ENCODE measurements around the gene LTBP1. TPM values are rescaled to one million over a fixed set of nuclear protein-coding genes. Genes with fewer than 3 reads are reported as not detected.

LTBP1 gene
- total RNA-seq (2021) = 10.3 and 10.4 TPM in 2 replicates
- Bru-seq, nascent RNA = percentile 44 among the genes with signal in this experiment
- BruChase-seq, experiment 1, labeled RNA remaining after a 2-hour chase = percentile 42 among the genes with signal in this experiment
- BruChase-seq, experiment 2, labeled RNA remaining after a 6-hour chase = percentile 37 among the genes with signal in this experiment
- long read RNA-seq, partial matches to known transcripts = 4 of 8 reads
- long read RNA-seq, other reads (novel, unspliced or antisense) = 4 of 8 reads

DNA sequence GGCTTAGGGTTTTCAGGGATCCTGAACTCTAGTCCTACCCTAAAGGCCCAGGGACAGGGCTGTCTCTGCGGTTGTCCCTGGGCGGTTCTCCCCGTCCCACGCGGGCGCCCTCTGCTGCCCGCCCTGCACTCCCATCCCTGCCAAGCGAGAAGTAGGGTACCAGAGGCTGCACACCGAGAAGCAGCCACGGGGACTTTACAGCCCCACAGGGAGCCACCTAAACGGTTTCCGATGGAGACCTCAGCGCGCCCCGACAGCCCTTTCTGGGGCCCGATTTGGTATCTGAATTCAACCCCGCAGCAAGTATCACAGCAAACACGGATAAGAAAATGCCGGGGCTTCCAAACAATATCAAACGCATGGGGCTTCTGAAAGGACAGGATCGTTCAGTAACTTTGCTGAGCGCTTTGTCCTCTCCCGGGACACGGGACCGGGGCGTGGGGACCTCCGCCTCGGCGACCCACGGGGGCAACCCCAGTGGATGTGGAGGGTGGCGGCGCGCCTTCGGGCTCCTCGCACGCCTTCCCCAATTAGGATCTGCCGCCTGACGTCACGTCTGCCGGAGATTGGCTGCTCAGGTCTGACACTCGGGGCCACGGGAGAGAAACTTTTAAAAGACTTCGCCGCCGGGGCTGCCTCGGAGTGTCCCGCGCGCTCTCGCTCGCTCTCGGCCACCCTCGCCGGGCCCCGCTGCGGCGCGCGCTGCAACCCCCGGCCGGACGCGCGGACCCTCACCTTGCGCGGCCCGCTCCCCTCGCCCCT is at the start of gene LTBP1:
Gene LTBP1, plus strand, starts transcription at position 640 of the 762 bp plus-strand sequence. CDS start 372 bp downstream, outside the sequence.
- Histone ChIP-seq H2AFZ (peak within 1 kb of the TSS; percentile 96), H3K4me1 (replicated peaks; ENCODE audit: insufficient read depth) (peaks cover 10% of the 10 kb centered on the region), H3K27me3 (ENCODE audit: insufficient read depth, low read depth) (no peaks in the 10 kb centered on the region), H3K4me3 (peak within 1 kb of the TSS; percentile 77), H3K36me3 (ENCODE audit: low read depth) (no peaks in the 10 kb centered on the region), H4K20me1 (ENCODE audit: insufficient read depth) (no peaks in the 10 kb centered on the region), H3F3A (ENCODE audit: insufficient read depth, low read depth) (no peaks in the 10 kb centered on the region), H3K9me3 (ENCODE audit: insufficient read depth, low read depth) (no peaks in the 10 kb centered on the region), H3K4me2 (peak within 1 kb of the TSS; percentile 95), H3K79me2 (ENCODE audit: low read depth) (no peaks in the 10 kb centered on the region), H3K9me2 (ENCODE audit: insufficient read depth) (no peaks in the 10 kb centered on the region), H3K27ac (no peak within 1 kb of the TSS)
- intact Hi-C loops (cut with micrococcal nuclease; ENCODE audit: unreplicated experiment) = loop anchor here (1.0 to 10.0 kb wide), 7 partner anchors 30 to 638 kb away; no protein-coding TSS in a partner anchor
- DNase-seq = peak; percentile 62 to 68
- POLR2A ChIA-PET (ENCODE audit: unreplicated experiment) = no interaction called here
- BruUV-seq (replicated peaks) = TSS peak; percentile 51
- peak; percentile 88 for TF ChIP-seq CTCF (conservative IDR thresholded peaks at IDR 0.05)
- no peak for TF ChIP-seq EZH2 (IDR thresholded peaks at IDR 0.05; ENCODE audit: low read depth)
- CTCF ChIA-PET = interaction anchor here (0.6 kb wide), 1 partner anchor 247 kb away, joined by 10 read pairs; no protein-coding TSS in a partner anchor

- CTCF ChIA-PET = no interaction called here
- no peak for DNase-seq
- POLR2A ChIA-PET (ENCODE audit: unreplicated experiment) = interaction anchor here (0.6 kb wide), 1 partner anchor 30 kb away, joined by 4 read pairs; no protein-coding TSS in a partner anchor
Observed at GRCh38 chr2:32900246-32900973, 46.3 kb upstream of the LTBP1 start.

More at GRCh38 chr2:32900246-32900973, 46.3 kb upstream of the LTBP1 start:
- Histone ChIP-seq H3K4me2 (no peak overlapping the region), H3K4me1 (replicated peaks; ENCODE audit: insufficient read depth) (no peaks in the 10 kb centered on the region), H4K20me1 (ENCODE audit: insufficient read depth) (no peaks in the 10 kb centered on the region), H2AFZ (no peak overlapping the region), H3F3A (ENCODE audit: insufficient read depth, low read depth) (no peaks in the 10 kb centered on the region), H3K27ac (no peak overlapping the region), H3K27me3 (ENCODE audit: insufficient read depth, low read depth) (no peaks in the 10 kb centered on the region), H3K36me3 (ENCODE audit: low read depth) (no peaks in the 10 kb centered on the region), H3K9me2 (ENCODE audit: insufficient read depth) (no peaks in the 10 kb centered on the region), H3K79me2 (ENCODE audit: low read depth) (no peaks in the 10 kb centered on the region), H3K9me3 (ENCODE audit: insufficient read depth, low read depth) (no peaks in the 10 kb centered on the region), H3K4me3 (no peak overlapping the region)
- no peak for TF ChIP-seq CTCF (conservative IDR thresholded peaks at IDR 0.05)
- TF ChIP-seq EZH2 (IDR thresholded peaks at IDR 0.05; ENCODE audit: low read depth) = no peak
- no TSS peak for BruUV-seq (replicated peaks)
- intact Hi-C loops (cut with micrococcal nuclease; ENCODE audit: unreplicated experiment) = no loop called here
